GM19043 (cell line): ENCODE data around the gene DLGAP4.

ENCODE experiments used
- ATAC-seq: cut with Tn5 transposase; IDR thresholded peaks from one replicate; pipeline ENCODE4 v1.9.1; 2021; ENCODE audit warnings: low read depth; ENCODE audit not compliant: unreplicated experiment

DLGAP4 gene

DNA sequence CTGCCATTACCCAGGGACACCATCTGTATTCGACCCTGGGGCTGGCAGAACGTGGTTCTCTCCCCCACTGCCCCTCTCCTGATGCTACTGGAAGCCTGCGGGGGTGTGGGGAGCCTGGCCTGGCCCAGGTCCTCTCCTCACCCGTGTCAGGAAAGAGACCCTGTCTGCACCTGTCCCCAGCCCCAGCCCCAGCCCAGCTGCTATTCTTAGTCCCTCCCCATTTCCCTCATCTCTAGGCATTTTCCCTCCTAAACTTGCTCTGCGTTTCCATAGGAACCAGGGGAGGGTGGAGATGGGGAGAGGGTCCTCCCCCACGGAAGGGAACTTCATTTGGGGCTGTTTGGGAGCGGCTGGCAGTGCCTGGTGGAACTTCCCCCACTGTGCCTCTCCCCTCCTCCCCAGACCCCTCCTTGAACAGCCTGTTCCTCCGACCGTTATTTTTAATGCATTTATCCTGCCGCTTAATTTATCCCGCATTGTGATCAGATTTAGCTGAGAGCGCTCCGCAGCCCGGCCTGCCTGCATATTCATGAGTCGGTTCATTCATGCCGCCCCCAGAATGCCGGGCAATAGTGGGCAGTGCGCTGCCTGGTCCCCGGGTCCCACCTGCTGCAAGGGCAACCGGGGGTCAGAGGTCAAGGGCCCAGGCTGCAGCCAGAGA lies 31.8 kb upstream of the DLGAP4 start:
- ATAC-seq = no peak

DNA sequence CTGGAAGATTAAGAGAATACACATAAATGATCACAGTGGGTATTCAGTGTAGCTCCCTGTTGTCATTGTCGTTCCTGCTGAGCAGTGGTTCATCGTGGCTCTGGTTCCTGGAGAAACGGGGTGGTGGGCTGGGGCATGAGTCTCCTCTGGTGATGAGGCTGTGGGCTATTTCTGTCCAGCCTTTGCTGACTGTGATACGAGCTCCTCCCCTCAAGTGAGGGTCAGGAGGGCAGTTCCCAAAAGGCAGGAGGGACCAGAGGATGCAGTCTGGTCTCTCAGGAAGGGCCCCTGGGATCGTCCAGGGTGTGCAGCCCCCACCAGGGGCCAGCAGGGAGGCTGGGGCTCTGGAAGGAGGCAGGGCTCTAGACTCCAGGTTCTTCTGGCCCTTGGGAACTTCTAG lies 31.1 kb upstream of the DLGAP4 start:
- no peak for ATAC-seq

DNA sequence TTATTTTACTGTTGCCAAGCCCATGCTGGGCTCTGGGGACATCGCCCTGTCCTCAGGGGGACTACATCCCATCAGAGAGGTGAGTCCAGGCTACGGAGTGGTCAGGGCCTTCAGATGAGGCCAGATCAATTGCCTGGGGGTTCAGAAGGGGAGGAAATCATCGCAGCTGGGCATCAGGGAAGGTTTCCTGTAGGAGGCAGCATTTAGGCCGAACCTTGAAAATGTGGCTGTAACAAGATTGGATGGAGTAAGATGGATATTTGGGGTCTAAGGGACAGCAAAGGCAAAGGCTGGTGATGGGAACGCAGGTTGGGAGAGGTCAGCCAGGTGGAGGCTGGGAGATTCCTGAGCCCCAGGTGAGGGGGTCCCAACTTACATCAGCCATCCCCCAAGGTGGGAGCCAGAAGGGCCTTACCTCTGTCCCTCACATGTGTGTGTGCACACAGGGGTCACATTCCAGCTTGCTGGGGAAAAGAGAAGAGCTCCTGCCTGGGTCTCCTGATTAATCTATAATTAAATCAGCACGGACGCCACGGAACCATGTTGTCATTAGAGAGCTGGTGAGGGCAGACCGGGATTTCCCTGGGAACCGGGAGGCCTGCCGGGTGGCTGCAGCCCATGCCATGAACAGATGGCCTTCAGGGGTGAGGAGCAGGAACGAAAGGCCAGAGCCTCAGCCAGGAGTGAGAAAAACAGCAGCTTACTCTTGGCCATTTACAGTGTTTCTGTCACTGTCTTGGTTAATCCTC lies 30.5 kb upstream of the DLGAP4 start:
- no peak for ATAC-seq

DNA sequence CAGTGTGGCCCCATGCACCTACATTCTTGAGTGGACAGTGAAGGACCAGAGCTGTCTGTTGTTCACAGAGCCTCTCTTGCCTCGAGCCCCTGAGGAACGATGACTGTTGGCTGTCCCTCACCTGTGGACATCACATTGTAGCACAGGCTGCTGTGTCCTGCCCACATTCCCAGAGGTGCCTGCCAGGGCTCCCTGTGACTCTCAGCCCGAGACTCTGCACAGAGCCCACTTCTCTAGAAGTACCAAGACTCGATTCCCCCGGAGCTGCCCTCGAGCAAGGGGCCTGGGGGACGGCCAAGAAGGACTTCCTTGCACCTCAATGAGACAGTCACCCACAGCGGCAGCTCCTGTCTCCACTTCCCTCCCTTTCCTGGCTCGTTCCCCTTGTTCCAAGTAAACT lies 28.6 kb upstream of the DLGAP4 start:
- no peak for ATAC-seq

DNA sequence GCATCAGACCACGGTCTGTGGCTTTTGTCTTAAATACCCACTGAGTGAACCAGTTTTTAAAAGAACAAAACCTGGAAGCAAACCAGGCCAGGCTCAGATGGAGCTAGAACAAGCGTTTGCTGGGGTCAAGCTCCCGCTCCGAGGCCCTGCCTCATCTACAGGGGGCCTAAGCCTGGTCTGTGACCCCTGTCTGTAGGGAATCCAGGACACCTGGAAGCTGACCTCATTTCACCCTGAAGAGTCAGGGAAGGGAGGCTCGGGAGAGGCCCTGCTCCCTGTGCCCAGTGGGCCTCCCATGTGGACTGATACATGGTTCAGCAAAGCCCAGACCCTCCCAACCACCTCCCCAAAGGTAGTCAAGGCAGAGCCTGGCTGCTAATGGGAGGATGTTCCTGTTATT lies 26.8 kb upstream of the DLGAP4 start:
- no peak for ATAC-seq

DNA sequence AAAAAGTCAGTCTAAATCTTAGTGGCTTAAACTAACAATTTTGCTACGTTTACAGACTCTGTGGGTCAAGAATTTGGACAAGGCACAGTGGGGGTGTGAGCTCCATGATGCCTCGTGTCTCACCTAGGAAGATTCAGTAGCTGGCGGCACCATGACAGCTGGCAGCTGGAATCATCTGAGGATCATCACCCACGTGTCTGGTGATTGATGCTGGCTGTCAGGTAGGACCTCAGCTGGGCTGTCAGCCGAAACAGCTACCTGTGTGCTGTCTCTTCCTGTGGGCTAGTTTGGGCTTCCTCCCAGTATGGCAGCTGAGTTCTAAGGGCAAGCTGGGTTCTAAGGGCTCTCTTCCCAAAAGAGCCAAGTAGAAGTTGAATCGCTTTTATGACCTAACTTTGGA lies 26.4 kb upstream of the DLGAP4 start:
- no peak for ATAC-seq

DNA sequence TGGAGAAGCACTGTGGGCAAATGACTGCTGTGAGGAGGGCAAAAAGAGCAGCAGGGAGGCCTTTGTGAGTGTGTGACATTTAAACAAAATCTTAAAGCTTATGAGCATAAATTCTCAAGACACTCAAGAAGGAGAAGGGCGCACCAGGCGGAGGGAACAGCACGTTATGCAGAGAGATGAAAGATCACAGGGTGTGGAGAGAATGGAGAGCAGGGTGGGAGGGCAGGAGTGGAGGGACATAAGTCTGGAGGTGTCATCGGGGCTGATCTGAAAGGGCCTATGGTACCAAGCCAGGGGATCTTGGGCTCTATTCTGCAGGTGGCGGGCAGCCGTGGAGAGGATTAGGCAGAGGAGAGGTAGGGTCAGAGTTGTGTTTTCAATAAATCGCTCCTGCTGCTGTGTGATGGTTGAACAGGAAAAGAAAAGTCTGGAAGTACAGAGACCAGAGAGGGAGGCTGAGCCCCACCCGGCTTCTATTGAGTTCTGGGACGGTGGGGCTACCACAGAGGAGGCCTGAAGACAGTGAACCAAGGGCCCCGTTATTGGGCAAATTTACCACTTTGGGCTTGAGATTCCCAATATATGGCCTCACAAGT lies 24.3 kb upstream of the DLGAP4 start:
- ATAC-seq = no peak

GRCh38 chr20:36284751-36285150 lies 21.4 kb upstream of the DLGAP4 start:
- ATAC-seq = no peak

DNA sequence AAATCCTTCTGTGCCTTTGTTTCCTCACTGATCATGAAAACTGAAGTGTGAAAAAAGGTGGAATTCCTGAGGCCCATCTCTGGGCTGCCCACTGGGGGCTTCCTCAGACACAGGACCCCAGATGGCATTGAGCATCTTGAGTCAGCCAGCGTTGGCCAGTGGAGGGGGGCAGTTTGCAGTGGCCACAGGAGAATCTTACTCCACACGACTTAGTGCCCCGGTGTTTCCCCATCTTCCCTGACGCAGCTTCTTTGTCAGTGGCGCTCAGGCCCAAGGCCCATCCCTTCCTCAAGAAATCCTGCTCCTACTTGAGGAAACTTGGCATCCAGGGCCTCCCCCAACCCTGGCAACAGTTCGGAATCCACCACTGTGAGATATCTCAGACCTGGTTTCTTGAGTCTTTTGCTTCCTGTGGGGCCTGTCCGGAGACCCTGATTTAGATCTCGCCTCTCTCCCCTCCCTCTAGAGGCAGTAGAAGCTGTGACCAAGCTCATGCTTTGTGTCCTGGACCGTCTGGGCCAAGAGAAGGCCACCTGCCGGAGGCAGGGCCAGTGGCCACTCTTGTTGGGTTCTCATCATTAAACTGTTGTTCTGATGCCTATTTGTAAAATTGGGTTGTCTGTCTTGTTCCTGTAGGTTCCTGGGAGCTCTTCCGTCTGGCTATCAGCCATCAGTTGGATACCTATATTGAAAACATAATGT lies 20.2 kb upstream of the DLGAP4 start:
- no peak for ATAC-seq

DNA sequence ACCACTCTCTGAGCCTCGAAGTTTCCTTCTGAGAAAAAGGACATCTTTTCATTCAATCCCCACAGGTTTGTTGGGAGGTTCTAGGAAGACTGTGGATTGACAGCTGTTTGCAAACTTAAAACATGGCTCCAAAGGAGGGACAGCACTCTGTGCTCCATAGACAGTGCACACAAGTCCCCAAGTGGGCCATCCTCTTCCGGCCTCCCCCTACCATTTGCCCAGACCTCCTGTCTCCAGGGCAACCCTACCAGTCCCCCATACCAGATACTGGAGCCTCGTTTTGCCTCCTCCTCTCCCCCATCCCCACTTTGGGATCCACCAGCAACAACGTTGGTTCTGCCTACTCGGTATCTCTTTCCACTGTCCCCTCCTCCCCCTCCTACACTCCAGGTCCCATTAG lies 8.5 kb upstream of the DLGAP4 start:
- ATAC-seq = no peak

- no peak for ATAC-seq
Observed at GRCh38 chr20:36298061-36298460, 8.1 kb upstream of the DLGAP4 start.

GRCh38 chr20:36298795-36299339 lies 7.3 kb upstream of the DLGAP4 start:
- no peak for ATAC-seq

- ATAC-seq = no peak
Observed at GRCh38 chr20:36299459-36299858, 6.7 kb upstream of the DLGAP4 start.

- ATAC-seq = no peak
Observed at GRCh38 chr20:36301359-36302119, 4.6 kb upstream of the DLGAP4 start.

DNA sequence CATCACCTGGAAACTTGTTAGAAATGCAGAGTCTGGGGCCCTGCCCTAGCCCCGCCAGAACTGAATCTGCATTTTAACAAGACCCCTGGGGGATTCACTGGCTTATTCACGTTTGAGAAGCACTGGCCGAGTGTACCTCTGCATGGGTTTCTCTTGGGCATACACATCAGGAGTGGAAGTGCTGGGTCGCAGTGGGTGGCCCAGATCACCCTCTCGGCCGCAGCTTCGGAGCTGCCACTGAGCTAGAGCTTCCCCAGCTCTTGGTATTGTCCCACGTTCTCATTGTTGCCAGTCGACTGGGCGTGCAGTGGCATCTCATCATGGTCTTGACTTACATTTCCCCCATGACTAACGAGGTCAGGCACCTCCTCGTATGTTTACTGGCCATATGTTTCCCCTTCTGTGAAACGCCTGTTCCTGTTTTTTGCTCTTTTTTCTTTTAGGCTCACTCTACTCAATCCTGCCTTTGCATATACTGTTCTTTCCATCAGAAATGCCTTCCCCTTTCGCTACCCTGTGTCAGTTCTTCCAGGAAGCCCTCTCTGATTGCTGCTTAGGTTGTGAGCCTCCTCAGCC lies 3.0 kb upstream of the DLGAP4 start:
- ATAC-seq = no peak

- no peak for ATAC-seq
Observed at GRCh38 chr20:36303831-36304230, 2.3 kb upstream of the DLGAP4 start.

GRCh38 chr20:36304786-36305495 lies 1.2 kb upstream of the DLGAP4 start:
- ATAC-seq = no peak

- ATAC-seq = no peak
Observed at GRCh38 chr20:36306553-36307411, 643 bp downstream of the DLGAP4 start.
